Muscle layer of duodenum (tissue), 2 donors: ENCODE measurements around the gene SNCG.
"Not testable (repeated sequence)": the region's sequence is repeated elsewhere in the genome, so short reads cannot be mapped to it uniquely, and the experiment has no call there.

Experiments used
- H3K27ac ChIP-seq: one replicate; pipeline ENCODE4 v1.7.0; 2013; ENCODE audit warnings: mild to moderate bottlenecking, low read length
- H3K27me3 ChIP-seq: one replicate; pipeline ENCODE4 v1.7.0; 2013; ENCODE audit warnings: low read depth, mild to moderate bottlenecking, control low read depth, low read length
- H3K36me3 ChIP-seq, 2 donors: one replicate each; pipeline ENCODE4 v1.7.0; 2013; ENCODE audit warnings: low read length in 2 of 2, control low read depth in 1 of 2, mild to moderate bottlenecking in 1 of 2; ENCODE audit not compliant: insufficient read depth in 2 of 2, control insufficient read depth in 1 of 2
- H3K4me1 ChIP-seq, 2 donors: one replicate each; pipeline ENCODE4 v1.7.0; 2013; ENCODE audit warnings: low read length in 2 of 2, mild to moderate bottlenecking in 2 of 2, control low read depth in 1 of 2, moderate library complexity in 1 of 2; ENCODE audit not compliant: insufficient read depth in 2 of 2, control insufficient read depth in 1 of 2
- H3K4me3 ChIP-seq, 2 donors: one replicate each; pipeline ENCODE4 v1.7.0; 2013; ENCODE audit warnings: low read length in 2 of 2, low read depth in 1 of 2, mild to moderate bottlenecking in 1 of 2
- H3K9me3 ChIP-seq, 2 donors: one replicate each; pipeline ENCODE4 v1.7.0; 2013; ENCODE audit warnings: low read length in 2 of 2, control low read depth in 1 of 2, mild to moderate bottlenecking in 1 of 2; ENCODE audit not compliant: control insufficient read depth in 1 of 2
- donor health status: healthy.

The SNCG gene

DNA sequence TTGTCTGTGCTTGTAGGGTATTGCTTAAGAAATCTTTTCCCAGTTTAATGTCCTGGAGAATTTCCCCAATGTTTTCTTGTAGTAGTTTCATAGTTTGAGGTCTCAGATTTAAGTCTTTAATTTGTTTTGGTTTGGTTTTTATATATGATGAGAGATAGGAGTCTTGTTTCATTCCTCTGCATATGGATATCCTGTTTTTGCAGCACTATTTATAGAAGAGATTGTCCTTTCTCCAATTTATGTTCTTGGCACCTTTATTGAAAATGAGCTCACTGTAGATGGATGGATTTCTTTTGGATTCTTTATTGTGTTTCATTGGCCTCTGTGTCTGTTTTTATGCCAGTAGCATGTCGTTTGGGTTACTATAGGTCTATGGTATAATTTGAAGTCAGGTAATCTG is 30.1 kb downstream of the SNCG start:
- no peak overlapping the region for H3K4me3 ChIP-seq
- no peaks in the 10 kb centered on the region for H3K9me3 ChIP-seq
- H3K36me3 ChIP-seq: no peaks in the 10 kb centered on the region
- H3K27ac ChIP-seq: no peak overlapping the region
- H3K4me1 ChIP-seq: no peaks in the 10 kb centered on the region
- H3K27me3 ChIP-seq: no peaks in the 10 kb centered on the region

DNA sequence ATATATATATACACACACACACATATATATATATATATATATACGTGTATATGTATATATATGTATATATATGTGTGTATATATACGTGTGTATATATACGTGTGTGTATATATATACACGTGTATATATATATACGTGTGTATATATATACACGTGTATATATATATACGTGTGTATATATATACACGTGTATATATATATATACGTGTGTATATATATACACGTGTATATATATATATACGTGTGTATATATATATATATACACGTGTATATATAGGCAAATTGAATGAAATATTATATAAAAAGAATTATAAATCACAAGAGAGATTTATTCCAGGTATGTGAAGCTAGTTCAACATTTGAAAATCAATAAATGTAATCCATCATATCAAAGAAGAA is 33.0 kb downstream of the SNCG start:
- H3K9me3 ChIP-seq, H3K4me1 ChIP-seq, H3K27me3 ChIP-seq, H3K27ac ChIP-seq, H3K4me3 ChIP-seq, H3K36me3 ChIP-seq: not testable (repeated sequence)

DNA sequence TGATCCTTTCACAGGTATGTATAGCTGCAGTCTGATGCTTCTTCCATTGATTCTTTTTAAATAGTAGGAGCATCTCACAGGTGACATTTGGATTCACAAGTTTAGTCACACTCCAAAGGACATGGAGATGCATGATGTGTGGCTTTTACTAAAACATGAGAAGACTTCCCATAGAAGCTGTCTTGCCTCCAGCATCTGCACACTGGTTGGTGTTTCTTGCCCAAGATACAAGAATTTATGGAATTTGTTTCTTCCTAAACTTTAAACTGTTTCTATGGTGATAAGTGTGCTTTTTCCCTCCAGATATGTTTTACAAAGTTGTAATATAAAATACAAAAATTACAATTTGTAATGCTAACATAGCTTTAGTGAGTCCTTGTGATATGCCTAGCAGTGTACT is 34.1 kb downstream of the SNCG start:
- Histone ChIP-seq H3K27ac (no peak overlapping the region), H3K27me3 (no peaks in the 10 kb centered on the region), H3K36me3 (no peaks in the 10 kb centered on the region), H3K9me3 (no peaks in the 10 kb centered on the region), H3K4me1 (no peaks in the 10 kb centered on the region), H3K4me3 (no peak overlapping the region)

DNA sequence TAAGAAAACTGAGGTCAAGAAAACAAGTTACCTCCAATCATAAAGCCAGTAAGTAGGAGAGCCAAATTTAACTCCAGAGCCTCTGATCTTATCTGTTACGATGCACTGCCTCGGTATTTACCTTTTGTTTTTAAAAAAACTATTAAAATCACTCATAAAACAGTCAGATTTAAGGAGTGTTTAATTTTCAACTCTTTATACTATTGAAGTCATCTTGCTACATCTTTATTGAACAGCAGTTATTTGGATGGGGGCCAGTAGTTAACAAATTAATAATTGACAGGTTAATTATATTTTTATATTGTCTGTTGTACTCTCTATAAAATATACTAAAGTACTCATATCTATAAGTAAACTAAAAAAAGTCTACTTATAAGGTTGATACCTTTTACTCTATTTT is 34.5 kb downstream of the SNCG start:
- H3K27me3 ChIP-seq: no peaks in the 10 kb centered on the region
- no peaks in the 10 kb centered on the region for H3K36me3 ChIP-seq
- no peaks in the 10 kb centered on the region for H3K9me3 ChIP-seq
- H3K4me1 ChIP-seq: no peaks in the 10 kb centered on the region
- H3K4me3 ChIP-seq: no peak overlapping the region
- no peak overlapping the region for H3K27ac ChIP-seq

DNA sequence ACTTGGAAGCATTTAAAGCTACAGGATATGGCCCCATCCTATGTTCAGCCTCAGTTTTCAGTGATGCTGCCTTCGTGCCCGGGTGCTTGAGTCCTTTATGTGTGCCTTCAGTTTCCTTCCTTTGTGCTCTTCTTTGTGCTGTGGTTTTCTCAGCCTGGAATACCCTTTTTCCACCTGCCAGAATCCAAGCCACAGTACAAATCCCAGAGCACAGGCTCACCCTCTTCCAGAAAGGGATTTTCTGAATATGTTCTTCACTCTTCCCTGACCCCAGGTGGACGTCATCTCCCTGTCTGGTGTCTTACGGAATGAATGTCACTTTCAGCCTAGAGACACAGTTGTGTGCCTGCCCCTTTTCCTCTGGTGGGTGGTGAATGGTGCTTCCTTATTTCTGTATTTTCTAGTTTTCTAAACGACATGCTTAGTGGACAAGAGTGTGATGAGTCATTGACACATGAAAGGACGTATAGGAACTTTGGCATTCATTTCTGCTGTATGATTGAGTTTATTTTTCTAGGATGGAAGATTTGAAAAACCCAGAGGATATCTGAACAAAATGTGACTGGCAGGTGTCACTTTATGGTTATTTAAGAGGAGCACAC is 41.5 kb downstream of the SNCG start:
- H3K36me3 ChIP-seq, H3K27me3 ChIP-seq: not testable (repeated sequence)

DNA sequence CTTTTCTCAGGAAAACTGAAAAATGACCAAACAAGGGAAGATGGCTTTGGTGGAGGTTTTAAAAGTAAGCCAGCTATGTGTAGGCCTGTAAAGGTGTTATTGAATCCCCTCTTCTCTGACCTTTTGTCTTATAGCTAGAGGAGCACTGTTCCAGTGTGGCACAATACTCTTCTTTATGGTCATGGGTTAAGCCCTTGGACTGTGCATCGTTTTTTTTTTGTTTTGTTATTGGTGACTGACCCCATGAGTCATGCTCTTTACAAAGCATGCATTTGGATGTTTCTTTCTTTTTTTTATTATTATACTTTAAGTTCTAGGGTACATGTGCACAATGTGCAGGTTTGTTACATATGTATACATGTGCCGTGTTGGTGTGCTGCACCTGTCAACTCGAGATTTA is 42.1 kb downstream of the SNCG start:
- Histone ChIP-seq H3K9me3 (no peaks in the 10 kb centered on the region), H3K4me1 (no peaks in the 10 kb centered on the region), H3K36me3 (no peaks in the 10 kb centered on the region), H3K4me3 (no peak overlapping the region), H3K27ac (no peak overlapping the region), H3K27me3 (no peaks in the 10 kb centered on the region)

More for the DNA sequence above, 41.5 kb downstream of the SNCG start:
- H3K27ac ChIP-seq, H3K9me3 ChIP-seq, H3K4me3 ChIP-seq, H3K4me1 ChIP-seq: not testable (repeated sequence)

DNA sequence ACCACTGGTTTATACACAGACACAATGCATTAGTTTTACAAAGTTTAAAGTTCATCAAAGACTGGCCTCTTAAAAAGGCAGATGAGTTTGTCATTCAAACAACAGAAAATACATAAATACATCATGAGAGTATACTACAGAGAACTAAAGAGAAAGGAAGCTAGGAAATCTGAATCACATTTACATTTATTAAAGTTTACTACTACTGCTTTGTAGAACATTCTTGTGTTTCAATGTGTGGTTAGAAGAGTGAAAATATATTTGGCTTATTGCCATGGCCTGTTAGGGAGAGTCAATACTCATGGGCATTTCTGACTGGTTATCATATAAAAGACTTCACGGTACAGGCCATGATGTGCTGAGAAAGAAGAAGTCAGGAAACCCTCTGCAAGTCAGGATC is 48.7 kb downstream of the SNCG start:
- H3K4me1 ChIP-seq, H3K36me3 ChIP-seq, H3K27ac ChIP-seq, H3K27me3 ChIP-seq, H3K4me3 ChIP-seq, H3K9me3 ChIP-seq: not testable (repeated sequence)

DNA sequence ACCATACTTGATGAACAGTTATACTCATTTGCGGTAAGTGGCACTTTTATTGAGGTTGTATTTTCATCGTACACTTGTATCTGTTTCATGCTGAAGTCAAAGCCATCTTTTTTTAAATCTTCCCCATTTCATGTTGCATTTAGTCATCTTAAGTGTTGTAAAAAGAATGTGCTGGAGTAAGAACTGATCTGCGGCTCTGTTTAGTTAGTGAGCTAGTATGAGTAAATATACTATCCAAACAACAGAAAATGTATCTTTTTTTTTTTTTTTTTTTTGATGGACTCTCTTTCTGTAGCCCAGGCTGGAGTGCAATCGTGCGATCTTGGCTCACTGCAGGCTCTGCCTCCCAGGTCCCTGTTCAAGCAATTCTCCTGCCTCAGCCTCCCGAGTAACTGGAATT is 49.3 kb downstream of the SNCG start:
- H3K4me3 ChIP-seq: not testable (repeated sequence)

GRCh38 chr10:87008303-87008702 is 49.9 kb downstream of the SNCG start:
- H3K27me3 ChIP-seq, H3K9me3 ChIP-seq, H3K36me3 ChIP-seq, H3K4me1 ChIP-seq, H3K4me3 ChIP-seq, H3K27ac ChIP-seq: not testable (repeated sequence)

More for the DNA sequence above, 49.3 kb downstream of the SNCG start:
- not testable (repeated sequence) for H3K36me3 ChIP-seq, H3K27me3 ChIP-seq, H3K9me3 ChIP-seq, H3K4me1 ChIP-seq, H3K27ac ChIP-seq

GRCh38 chr10:87009134-87009696 is 50.8 kb downstream of the SNCG start:
- not testable (repeated sequence) for H3K4me3 ChIP-seq, H3K27ac ChIP-seq, H3K9me3 ChIP-seq, H3K27me3 ChIP-seq, H3K36me3 ChIP-seq, H3K4me1 ChIP-seq
